ENCODE measurements around the gene XDH.

Gene XDH

DNA sequence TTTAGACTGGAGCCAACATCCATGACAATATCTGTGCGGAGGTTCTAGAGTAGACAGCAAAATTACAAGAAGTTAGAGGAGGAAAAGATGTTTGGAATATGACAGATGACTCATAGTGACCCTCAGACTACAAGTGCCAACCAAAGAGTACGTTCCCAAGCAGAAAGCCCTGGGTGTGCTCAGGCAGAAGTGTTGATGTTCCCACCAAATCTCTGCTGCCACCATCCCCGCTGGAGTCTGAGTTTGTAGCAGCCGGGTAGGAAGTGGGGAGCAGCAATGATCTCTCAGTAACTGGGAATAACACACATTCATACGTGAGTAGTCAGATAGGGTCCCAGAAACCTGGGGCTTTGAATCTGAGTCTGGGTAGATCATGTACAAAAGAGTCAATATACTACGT is 73.2 kb downstream of the XDH start:
- H3K27ac ChIP-seq (ENCODE audit: low read length): no peak overlapping the region
- no peak overlapping the region for H3K4me3 ChIP-seq (ENCODE audit: low read depth in 1 of 2, low read length in 2 of 2)
- no peaks in the 10 kb centered on the region for H3K36me3 ChIP-seq (ENCODE audit: control insufficient read depth in 1 of 2, insufficient read depth in 2 of 2, low read length in 2 of 2)
- H3K9me3 ChIP-seq (ENCODE audit: control insufficient read depth in 1 of 2, low read length in 2 of 2): no peaks in the 10 kb centered on the region
- H3K4me1 ChIP-seq (ENCODE audit: control insufficient read depth in 1 of 2, insufficient read depth in 2 of 2, low read length in 2 of 2): no peaks in the 10 kb centered on the region
- H3K27me3 ChIP-seq (ENCODE audit: low read depth, low read length): no peaks in the 10 kb centered on the region

DNA sequence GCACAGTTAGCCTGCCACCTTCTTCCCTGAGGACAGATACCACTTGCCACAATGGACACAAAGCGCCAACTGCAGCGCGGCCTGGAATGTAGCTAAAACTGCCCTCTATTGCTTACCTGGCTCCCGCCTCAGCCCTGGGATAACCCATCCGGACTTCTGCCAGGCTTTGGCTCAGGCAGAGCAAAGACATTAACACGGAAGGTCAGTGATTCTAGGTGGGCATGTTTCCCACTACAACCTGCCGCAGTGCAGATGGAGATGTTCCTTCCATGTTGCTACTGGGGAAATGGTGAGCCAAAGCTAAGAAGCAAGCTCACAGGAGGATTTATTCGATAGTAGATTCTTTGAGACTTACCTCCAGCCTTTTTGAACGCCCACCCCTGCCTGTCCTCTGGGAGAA is 74.8 kb downstream of the XDH start:
- Histone ChIP-seq H3K27ac (ENCODE audit: low read length) (no peak overlapping the region), H3K4me3 (ENCODE audit: low read depth in 1 of 2, low read length in 2 of 2) (no peak overlapping the region), H3K27me3 (ENCODE audit: low read depth, low read length) (no peaks in the 10 kb centered on the region), H3K4me1 (ENCODE audit: control insufficient read depth in 1 of 2, insufficient read depth in 2 of 2, low read length in 2 of 2) (no peaks in the 10 kb centered on the region), H3K9me3 (ENCODE audit: control insufficient read depth in 1 of 2, low read length in 2 of 2) (no peaks in the 10 kb centered on the region), H3K36me3 (ENCODE audit: control insufficient read depth in 1 of 2, insufficient read depth in 2 of 2, low read length in 2 of 2) (no peaks in the 10 kb centered on the region)

- no peaks in the 10 kb centered on the region for H3K9me3 ChIP-seq (ENCODE audit: control insufficient read depth in 1 of 2, low read length in 2 of 2)
- no peak overlapping the region for H3K27ac ChIP-seq (ENCODE audit: low read length)
- H3K4me3 ChIP-seq (ENCODE audit: low read depth in 1 of 2, low read length in 2 of 2): no peak overlapping the region
- H3K27me3 ChIP-seq (ENCODE audit: low read depth, low read length): no peaks in the 10 kb centered on the region
- H3K4me1 ChIP-seq (ENCODE audit: control insufficient read depth in 1 of 2, insufficient read depth in 2 of 2, low read length in 2 of 2): no peaks in the 10 kb centered on the region
- no peaks in the 10 kb centered on the region for H3K36me3 ChIP-seq (ENCODE audit: control insufficient read depth in 1 of 2, insufficient read depth in 2 of 2, low read length in 2 of 2)
These were observed 76.7 kb downstream of the XDH start for GRCh38 chr2:31337860-31338259.

GRCh38 chr2:31337197-31337596 is 77.3 kb downstream of the XDH start:
- Histone ChIP-seq H3K9me3 (ENCODE audit: control insufficient read depth in 1 of 2, low read length in 2 of 2) (no peaks in the 10 kb centered on the region), H3K36me3 (ENCODE audit: control insufficient read depth in 1 of 2, insufficient read depth in 2 of 2, low read length in 2 of 2) (no peaks in the 10 kb centered on the region), H3K4me3 (ENCODE audit: low read depth in 1 of 2, low read length in 2 of 2) (no peak overlapping the region), H3K4me1 (ENCODE audit: control insufficient read depth in 1 of 2, insufficient read depth in 2 of 2, low read length in 2 of 2) (no peaks in the 10 kb centered on the region), H3K27ac (ENCODE audit: low read length) (no peak overlapping the region), H3K27me3 (ENCODE audit: low read depth, low read length) (no peaks in the 10 kb centered on the region)

GRCh38 chr2:31335921-31336585 is 78.5 kb downstream of the XDH start:
- Histone ChIP-seq H3K27ac (ENCODE audit: low read length) (no peak overlapping the region), H3K4me1 (ENCODE audit: control insufficient read depth in 1 of 2, insufficient read depth in 2 of 2, low read length in 2 of 2) (no peaks in the 10 kb centered on the region), H3K36me3 (ENCODE audit: control insufficient read depth in 1 of 2, insufficient read depth in 2 of 2, low read length in 2 of 2) (no peaks in the 10 kb centered on the region), H3K27me3 (ENCODE audit: low read depth, low read length) (no peaks in the 10 kb centered on the region), H3K4me3 (ENCODE audit: low read depth in 1 of 2, low read length in 2 of 2) (no peak overlapping the region), H3K9me3 (ENCODE audit: control insufficient read depth in 1 of 2, low read length in 2 of 2) (no peaks in the 10 kb centered on the region)

GRCh38 chr2:31334311-31335026 is 80.1 kb downstream of the XDH start:
- H3K4me3 ChIP-seq (ENCODE audit: low read depth in 1 of 2, low read length in 2 of 2): no peak overlapping the region
- no peaks in the 10 kb centered on the region for H3K36me3 ChIP-seq (ENCODE audit: control insufficient read depth in 1 of 2, insufficient read depth in 2 of 2, low read length in 2 of 2)
- H3K27me3 ChIP-seq (ENCODE audit: low read depth, low read length): no peaks in the 10 kb centered on the region
- no peak overlapping the region for H3K27ac ChIP-seq (ENCODE audit: low read length)
- H3K9me3 ChIP-seq (ENCODE audit: control insufficient read depth in 1 of 2, low read length in 2 of 2): no peaks in the 10 kb centered on the region
- H3K4me1 ChIP-seq (ENCODE audit: control insufficient read depth in 1 of 2, insufficient read depth in 2 of 2, low read length in 2 of 2): no peaks in the 10 kb centered on the region

GRCh38 chr2:31333527-31334183 is 80.9 kb downstream of the XDH start:
- Histone ChIP-seq H3K27me3 (ENCODE audit: low read depth, low read length) (no peaks in the 10 kb centered on the region), H3K27ac (ENCODE audit: low read length) (no peak overlapping the region), H3K4me3 (ENCODE audit: low read depth in 1 of 2, low read length in 2 of 2) (no peak overlapping the region), H3K9me3 (ENCODE audit: control insufficient read depth in 1 of 2, low read length in 2 of 2) (no peaks in the 10 kb centered on the region), H3K4me1 (ENCODE audit: control insufficient read depth in 1 of 2, insufficient read depth in 2 of 2, low read length in 2 of 2) (no peaks in the 10 kb centered on the region), H3K36me3 (ENCODE audit: control insufficient read depth in 1 of 2, insufficient read depth in 2 of 2, low read length in 2 of 2) (no peaks in the 10 kb centered on the region)

DNA sequence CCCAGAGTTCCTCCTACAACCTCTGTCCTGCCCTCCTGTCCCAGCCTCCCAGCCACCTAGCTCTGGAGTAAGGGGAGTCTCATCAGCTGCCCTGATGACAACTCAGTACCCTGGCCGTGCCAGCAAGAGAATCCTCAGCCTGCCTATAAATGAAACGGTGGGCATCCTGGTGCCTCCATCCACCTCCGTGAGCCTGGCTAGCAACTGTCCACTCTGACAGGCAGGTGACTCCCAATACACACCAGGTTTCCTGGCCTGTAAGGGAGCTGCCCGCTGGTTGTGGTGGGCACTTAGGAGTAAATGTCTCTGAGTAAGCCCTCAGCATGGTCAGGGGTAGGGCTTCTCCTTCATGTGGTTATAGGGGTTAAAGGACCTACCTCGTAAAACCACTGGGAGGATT is 81.5 kb downstream of the XDH start:
- H3K9me3 ChIP-seq (ENCODE audit: control insufficient read depth in 1 of 2, low read length in 2 of 2): no peaks in the 10 kb centered on the region
- no peak overlapping the region for H3K27ac ChIP-seq (ENCODE audit: low read length)
- H3K4me3 ChIP-seq (ENCODE audit: low read depth in 1 of 2, low read length in 2 of 2): no peak overlapping the region
- no peaks in the 10 kb centered on the region for H3K36me3 ChIP-seq (ENCODE audit: control insufficient read depth in 1 of 2, insufficient read depth in 2 of 2, low read length in 2 of 2)
- no peaks in the 10 kb centered on the region for H3K4me1 ChIP-seq (ENCODE audit: control insufficient read depth in 1 of 2, insufficient read depth in 2 of 2, low read length in 2 of 2)
- no peaks in the 10 kb centered on the region for H3K27me3 ChIP-seq (ENCODE audit: low read depth, low read length)

GRCh38 chr2:31332521-31332920 is 82.0 kb downstream of the XDH start:
- Histone ChIP-seq H3K4me1 (ENCODE audit: control insufficient read depth in 1 of 2, insufficient read depth in 2 of 2, low read length in 2 of 2) (no peaks in the 10 kb centered on the region), H3K4me3 (ENCODE audit: low read depth in 1 of 2, low read length in 2 of 2) (no peak overlapping the region), H3K27ac (ENCODE audit: low read length) (no peak overlapping the region), H3K9me3 (ENCODE audit: control insufficient read depth in 1 of 2, low read length in 2 of 2) (no peaks in the 10 kb centered on the region), H3K27me3 (ENCODE audit: low read depth, low read length) (no peaks in the 10 kb centered on the region), H3K36me3 (ENCODE audit: control insufficient read depth in 1 of 2, insufficient read depth in 2 of 2, low read length in 2 of 2) (no peaks in the 10 kb centered on the region)

GRCh38 chr2:31331156-31331555 is 83.4 kb downstream of the XDH start:
- H3K9me3 ChIP-seq (ENCODE audit: control insufficient read depth in 1 of 2, low read length in 2 of 2): no peaks in the 10 kb centered on the region
- H3K4me1 ChIP-seq (ENCODE audit: control insufficient read depth in 1 of 2, insufficient read depth in 2 of 2, low read length in 2 of 2): no peaks in the 10 kb centered on the region
- H3K36me3 ChIP-seq (ENCODE audit: control insufficient read depth in 1 of 2, insufficient read depth in 2 of 2, low read length in 2 of 2): no peaks in the 10 kb centered on the region
- H3K4me3 ChIP-seq (ENCODE audit: low read depth in 1 of 2, low read length in 2 of 2): no peak overlapping the region
- no peaks in the 10 kb centered on the region for H3K27me3 ChIP-seq (ENCODE audit: low read depth, low read length)
- no peak overlapping the region for H3K27ac ChIP-seq (ENCODE audit: low read length)

- Histone ChIP-seq H3K9me3 (ENCODE audit: control insufficient read depth in 1 of 2, low read length in 2 of 2) (no peaks in the 10 kb centered on the region), H3K27ac (ENCODE audit: low read length) (no peak overlapping the region), H3K4me3 (ENCODE audit: low read depth in 1 of 2, low read length in 2 of 2) (no peak overlapping the region), H3K27me3 (ENCODE audit: low read depth, low read length) (no peaks in the 10 kb centered on the region), H3K36me3 (ENCODE audit: control insufficient read depth in 1 of 2, insufficient read depth in 2 of 2, low read length in 2 of 2) (no peaks in the 10 kb centered on the region), H3K4me1 (ENCODE audit: control insufficient read depth in 1 of 2, insufficient read depth in 2 of 2, low read length in 2 of 2) (peaks cover 0 to 6% of the 10 kb centered on the region in 2 donors)
These were observed 85.4 kb downstream of the XDH start for GRCh38 chr2:31329081-31329625.

Measured in muscle layer of duodenum (tissue), 2 donors.